T-helper 1 cell treated with Interleukin-12 subunit alpha and Interleukin-12 subunit beta and Interleukin-4 antibody, amounts not matched to agents 30 μg/mL and 1 μg/mL, for 36 hours (primary cell): ENCODE results near the gene CRTC1.
"Not testable (repeated sequence)": the region's sequence is repeated elsewhere in the genome, so short reads cannot be mapped to it uniquely, and the experiment has no call there.

ENCODE experiments used
- H3K27ac Mint-ChIP-seq: one replicate; pipeline ENCODE4 v1.8.0; 2021; ENCODE audit warnings: mild to moderate bottlenecking, mixed read lengths
- H3K27me3 Mint-ChIP-seq: one replicate; pipeline ENCODE4 v1.8.0; 2021; ENCODE audit warnings: low read depth, mixed read lengths
- H3K36me3 Mint-ChIP-seq: one replicate; pipeline ENCODE4 v1.8.0; 2021; ENCODE audit warnings: low read depth, mixed read lengths
- H3K4me1 Mint-ChIP-seq: one replicate; pipeline ENCODE4 v1.8.0; 2021; ENCODE audit warnings: low read depth, mixed read lengths
- H3K4me3 Mint-ChIP-seq: one replicate; pipeline ENCODE4 v1.8.0; 2021; ENCODE audit warnings: mild to moderate bottlenecking, moderate library complexity, mixed read lengths
- H3K9me3 Mint-ChIP-seq: one replicate; pipeline ENCODE4 v1.8.0; 2021; ENCODE audit warnings: mixed read lengths

Gene CRTC1

DNA sequence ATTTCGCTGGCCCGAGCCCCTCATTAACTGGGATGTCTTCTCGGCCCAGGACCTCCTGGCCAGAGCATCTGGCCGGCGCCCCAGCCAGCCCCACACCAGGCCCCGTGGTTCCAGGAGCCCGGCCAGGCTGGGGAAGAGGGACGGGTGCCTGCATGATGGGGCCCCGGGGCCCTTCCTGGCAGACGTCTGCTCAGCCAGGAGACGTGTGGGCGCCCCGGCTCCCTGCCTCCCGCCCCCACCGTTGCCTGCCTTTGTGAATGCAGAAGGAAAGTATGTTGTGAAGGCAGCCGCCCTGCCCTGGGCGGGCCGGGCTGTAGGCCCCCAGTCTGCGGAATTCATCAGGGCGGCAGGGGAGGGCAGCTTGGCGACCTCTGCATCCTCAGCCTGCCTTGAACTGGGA is 112.1 kb downstream of the CRTC1 start:
- H3K27me3 Mint-ChIP-seq, result peaks cover 55% of the 10 kb centered on the region
- H3K9me3 Mint-ChIP-seq, result no peaks in the 10 kb centered on the region

GRCh38 chr19:18796239-18796638 is 112.8 kb downstream of the CRTC1 start:
- H3K4me3 Mint-ChIP-seq, result no peak overlapping the region
- no peaks in the 10 kb centered on the region for H3K4me1 Mint-ChIP-seq
- no peak overlapping the region for H3K27ac Mint-ChIP-seq
- no peaks in the 10 kb centered on the region for H3K36me3 Mint-ChIP-seq
- H3K27me3 Mint-ChIP-seq, result peaks cover 49% of the 10 kb centered on the region
- no peaks in the 10 kb centered on the region for H3K9me3 Mint-ChIP-seq

More for the DNA sequence above, 112.1 kb downstream of the CRTC1 start:
- Mint-ChIP-seq H3K36me3 (no peaks in the 10 kb centered on the region), H3K4me3 (no peak overlapping the region), H3K27ac (no peak overlapping the region), H3K4me1 (no peaks in the 10 kb centered on the region)

DNA sequence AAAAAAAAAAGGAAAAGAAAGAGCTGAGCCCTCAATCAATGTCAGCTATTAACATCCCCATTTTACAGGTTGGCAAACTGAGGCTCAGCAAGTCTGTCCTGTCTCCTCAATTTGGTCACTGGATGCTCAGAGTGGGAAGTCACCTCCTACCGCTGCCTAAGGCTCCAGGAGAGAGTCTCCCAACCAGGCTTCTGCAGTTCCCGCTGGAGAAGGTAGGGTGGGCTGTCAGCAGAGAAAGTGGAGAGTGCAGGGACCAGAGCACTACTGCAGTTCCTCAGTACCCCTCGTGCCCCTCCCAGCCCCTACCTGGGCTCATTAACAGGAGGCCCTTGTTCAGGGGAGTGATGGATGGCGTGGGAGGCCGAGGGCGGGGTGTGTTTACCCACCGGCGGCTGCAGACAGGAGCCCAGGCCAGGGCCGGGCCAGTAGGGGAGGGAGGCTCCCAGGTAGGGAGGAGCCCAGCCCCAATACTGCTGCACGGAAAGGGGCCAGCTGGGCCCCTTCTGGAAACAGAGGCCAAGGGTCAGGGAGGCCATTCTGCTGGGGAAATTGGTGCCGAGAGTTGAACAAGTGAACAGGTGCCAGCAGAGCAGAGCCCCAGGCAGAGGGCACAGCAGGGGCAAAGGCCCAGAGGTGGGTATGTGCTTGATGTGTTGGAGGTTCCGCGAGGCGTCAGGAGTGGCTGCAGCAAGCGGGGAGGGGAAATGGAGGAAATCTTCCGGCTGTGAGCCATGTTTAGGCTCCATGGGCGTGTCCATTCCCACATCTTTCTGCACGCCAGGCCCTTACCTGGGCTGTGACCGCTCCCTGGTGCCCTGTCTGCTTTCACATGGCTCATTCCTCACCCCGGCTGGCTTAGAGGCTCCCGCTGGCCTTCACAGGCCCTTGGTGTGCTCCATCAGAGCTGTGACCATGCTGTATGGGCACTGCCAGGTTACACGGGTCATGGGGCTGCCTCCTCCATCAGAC is 115.2 kb downstream of the CRTC1 start:
- no peak overlapping the region for H3K4me3 Mint-ChIP-seq
- no peaks in the 10 kb centered on the region for H3K9me3 Mint-ChIP-seq
- H3K36me3 Mint-ChIP-seq, result no peaks in the 10 kb centered on the region
- no peaks in the 10 kb centered on the region for H3K4me1 Mint-ChIP-seq
- H3K27me3 Mint-ChIP-seq, result peaks cover 30% of the 10 kb centered on the region
- H3K27ac Mint-ChIP-seq, result no peak overlapping the region

DNA sequence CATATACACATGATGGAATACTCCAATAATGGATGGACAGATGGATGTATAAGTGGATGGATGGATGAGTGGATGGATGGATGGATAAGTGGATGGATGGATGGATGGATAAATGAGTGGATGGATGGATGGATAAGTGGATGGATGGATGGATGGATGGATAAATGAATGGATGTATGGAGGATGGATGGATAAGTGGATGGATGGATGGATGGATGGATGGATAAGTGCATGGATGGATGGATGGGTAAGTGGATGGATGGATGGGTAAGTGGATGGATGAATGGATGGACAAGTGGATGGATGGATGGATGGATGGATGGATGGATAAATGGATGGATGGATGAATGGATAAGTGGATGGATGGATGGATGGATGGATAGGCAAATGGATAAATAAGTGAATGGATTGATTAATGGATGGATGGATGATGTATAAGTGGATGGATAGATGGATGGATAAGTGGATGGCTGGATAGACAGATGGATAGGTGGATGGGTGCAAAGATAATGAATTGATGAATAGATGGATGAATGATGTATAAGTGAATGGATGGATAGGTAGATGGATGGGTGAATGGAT is 116.0 kb downstream of the CRTC1 start:
- Mint-ChIP-seq H3K27ac (no peak overlapping the region), H3K4me1 (no peaks in the 10 kb centered on the region), H3K4me3 (no peak overlapping the region), H3K27me3 (peaks cover 25% of the 10 kb centered on the region), H3K36me3 (no peaks in the 10 kb centered on the region), H3K9me3 (no peaks in the 10 kb centered on the region)

DNA sequence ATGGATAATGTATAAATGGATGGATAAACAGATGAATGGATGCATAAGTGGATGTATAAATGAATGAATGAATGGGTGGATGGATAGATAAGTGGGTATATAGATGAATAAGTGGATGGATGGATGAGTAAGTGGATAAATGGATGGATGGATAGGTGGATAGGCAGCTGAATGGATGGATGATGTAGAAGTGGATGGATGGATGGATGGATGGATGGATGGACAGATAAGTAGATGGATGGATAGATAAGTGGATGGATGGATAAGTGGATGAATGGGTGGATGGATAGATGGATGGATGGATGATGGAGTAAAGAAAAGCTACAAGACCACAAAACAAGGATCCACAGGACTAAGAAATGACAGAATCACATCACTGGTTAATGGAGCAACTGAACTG is 116.6 kb downstream of the CRTC1 start:
- H3K36me3 Mint-ChIP-seq, result no peaks in the 10 kb centered on the region
- H3K27me3 Mint-ChIP-seq, result peaks cover 20% of the 10 kb centered on the region
- H3K27ac Mint-ChIP-seq, result no peak overlapping the region
- no peak overlapping the region for H3K4me3 Mint-ChIP-seq
- H3K9me3 Mint-ChIP-seq, result no peaks in the 10 kb centered on the region
- no peaks in the 10 kb centered on the region for H3K4me1 Mint-ChIP-seq

- Mint-ChIP-seq H3K4me1 (no peaks in the 10 kb centered on the region), H3K36me3 (no peaks in the 10 kb centered on the region), H3K27ac (no peak overlapping the region), H3K9me3 (no peaks in the 10 kb centered on the region), H3K27me3 (peaks cover 20% of the 10 kb centered on the region), H3K4me3 (no peak overlapping the region)
These were observed 117.2 kb downstream of the CRTC1 start for GRCh38 chr19:18800636-18801035.

DNA sequence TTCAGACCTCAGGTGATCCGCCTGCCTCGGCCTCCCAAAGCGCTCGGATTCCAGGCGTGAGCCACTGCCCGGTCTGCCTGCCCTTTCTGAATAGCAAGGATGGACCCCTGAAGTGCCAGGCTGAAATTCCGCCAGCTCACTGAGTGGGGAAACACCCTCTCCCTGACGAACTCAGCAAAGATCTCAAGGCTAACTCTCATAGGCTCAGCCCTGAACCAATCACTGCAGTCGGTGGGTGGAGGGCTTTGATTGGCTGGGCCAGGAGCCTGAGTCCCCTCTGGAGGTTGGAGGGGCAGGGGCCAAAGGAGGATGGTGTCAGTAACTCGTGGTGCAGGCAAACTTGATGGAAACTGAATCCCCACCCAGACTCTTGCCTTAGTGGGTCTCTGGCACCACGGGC is 118.9 kb downstream of the CRTC1 start:
- H3K4me3 Mint-ChIP-seq, result no peak overlapping the region
- H3K27ac Mint-ChIP-seq, result no peak overlapping the region
- peaks cover 7% of the 10 kb centered on the region for H3K27me3 Mint-ChIP-seq
- no peaks in the 10 kb centered on the region for H3K4me1 Mint-ChIP-seq
- no peaks in the 10 kb centered on the region for H3K36me3 Mint-ChIP-seq
- no peaks in the 10 kb centered on the region for H3K9me3 Mint-ChIP-seq

DNA sequence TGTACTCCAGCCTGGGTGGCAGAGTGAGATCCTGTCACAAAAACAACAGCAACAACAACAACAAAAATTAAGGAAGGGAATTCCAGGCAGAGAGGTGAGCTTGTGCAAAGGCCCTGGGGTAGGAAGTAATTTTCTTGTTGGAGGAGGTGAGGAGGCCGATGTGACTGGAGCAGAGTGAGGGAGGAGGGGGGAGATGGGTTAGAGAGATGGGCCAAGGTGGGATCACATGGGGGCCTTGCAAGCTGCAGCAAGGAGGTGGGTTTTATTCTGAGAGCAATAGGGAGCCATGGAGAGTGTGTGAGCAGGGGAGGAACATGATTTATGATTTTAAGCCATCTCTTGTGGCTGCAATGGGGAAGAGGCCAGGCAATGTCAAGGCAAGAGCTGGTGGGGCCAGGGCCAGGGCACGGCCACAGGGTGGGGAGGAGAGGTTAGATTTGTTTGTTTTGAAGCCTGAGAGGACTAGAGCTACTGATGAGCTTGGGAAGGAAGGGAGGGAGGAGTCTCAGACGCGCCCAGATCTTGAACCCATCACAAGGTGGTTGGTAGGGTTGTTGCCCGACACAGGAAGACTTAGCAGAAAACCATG is 120.2 kb downstream of the CRTC1 start:
- no peaks in the 10 kb centered on the region for H3K9me3 Mint-ChIP-seq
- no peaks in the 10 kb centered on the region for H3K4me1 Mint-ChIP-seq
- no peaks in the 10 kb centered on the region for H3K36me3 Mint-ChIP-seq
- peaks cover 3% of the 10 kb centered on the region for H3K27me3 Mint-ChIP-seq
- no peak overlapping the region for H3K4me3 Mint-ChIP-seq
- H3K27ac Mint-ChIP-seq, result no peak overlapping the region

DNA sequence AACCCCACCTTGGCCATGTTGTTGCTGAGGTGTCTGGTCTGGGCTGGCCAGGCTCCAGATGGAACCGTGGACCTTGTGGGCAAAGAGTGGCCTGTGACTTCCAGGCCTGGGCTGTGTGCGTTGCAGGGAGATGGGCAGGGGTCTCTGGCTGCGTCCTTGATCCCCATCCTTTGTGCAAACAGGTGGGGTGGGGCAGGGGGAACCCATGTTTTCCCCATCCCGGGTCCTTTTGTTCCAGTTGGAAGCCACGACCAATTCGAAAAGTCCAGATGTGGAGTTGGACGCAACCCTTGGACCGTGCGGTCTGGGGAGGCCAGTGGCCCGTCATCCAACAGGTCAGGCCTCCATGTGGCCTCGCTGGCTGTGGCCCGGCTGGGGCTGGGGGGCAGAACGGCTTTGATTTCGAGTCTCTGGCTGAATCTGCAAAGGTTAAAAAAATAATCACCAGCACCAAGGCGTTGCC is 120.7 kb downstream of the CRTC1 start:
- H3K27me3 Mint-ChIP-seq, result peaks cover 3% of the 10 kb centered on the region
- H3K9me3 Mint-ChIP-seq, result no peaks in the 10 kb centered on the region
- H3K4me3 Mint-ChIP-seq, result no peak overlapping the region
- no peaks in the 10 kb centered on the region for H3K36me3 Mint-ChIP-seq
- H3K4me1 Mint-ChIP-seq, result no peaks in the 10 kb centered on the region
- H3K27ac Mint-ChIP-seq, result no peak overlapping the region

DNA sequence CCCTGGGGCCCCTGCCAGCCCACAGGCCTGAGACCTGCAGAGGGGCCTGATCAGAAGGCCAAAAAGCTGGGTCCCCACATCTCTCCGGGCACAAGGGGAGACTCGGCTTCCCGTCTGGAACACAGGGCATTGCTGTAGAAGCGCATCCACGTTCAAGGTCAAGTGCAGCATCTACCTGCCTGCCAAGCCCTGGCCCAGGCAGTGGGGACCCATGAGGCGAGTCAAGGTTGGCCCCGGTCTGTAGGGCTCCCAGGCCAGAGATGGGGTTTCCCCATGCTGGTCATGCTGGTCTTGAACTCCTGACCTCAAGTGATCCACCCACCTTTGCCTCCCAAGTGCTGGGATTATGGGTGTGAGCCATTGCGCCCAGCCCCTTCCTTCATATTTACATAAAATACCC is 121.2 kb downstream of the CRTC1 start:
- no peaks in the 10 kb centered on the region for H3K36me3 Mint-ChIP-seq

DNA sequence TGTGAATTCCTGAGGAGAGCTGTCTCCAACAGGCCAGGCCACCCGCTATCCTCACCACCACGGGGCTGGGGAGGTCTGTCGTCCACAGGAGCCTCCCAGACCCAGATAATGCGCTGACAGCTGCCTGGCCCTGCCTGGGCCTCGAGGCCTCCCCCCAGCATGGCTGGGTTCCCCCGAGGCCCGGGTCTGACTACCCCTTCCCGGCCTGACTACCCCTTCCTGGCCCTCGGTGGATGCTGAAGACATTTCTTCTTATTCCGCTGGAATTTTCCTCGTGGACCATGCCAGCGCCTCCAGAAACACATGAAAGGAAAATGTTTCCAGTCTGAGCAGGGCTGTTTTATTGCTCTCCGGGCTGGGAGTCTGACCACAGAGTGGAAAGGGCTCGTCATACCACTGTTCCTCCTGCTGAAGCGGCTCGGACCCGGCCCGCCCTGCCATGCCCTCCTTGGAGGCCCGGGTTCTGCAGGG is 124.4 kb downstream of the CRTC1 start:
- Mint-ChIP-seq H3K9me3 (no peaks in the 10 kb centered on the region), H3K4me3 (no peak overlapping the region), H3K36me3 (no peaks in the 10 kb centered on the region), H3K27ac (no peak overlapping the region), H3K27me3 (peaks cover 3% of the 10 kb centered on the region), H3K4me1 (peaks cover 2% of the 10 kb centered on the region)

More for the DNA sequence above, 121.2 kb downstream of the CRTC1 start:
- Mint-ChIP-seq H3K4me1 (peaks cover 2% of the 10 kb centered on the region), H3K4me3 (no peak overlapping the region), H3K9me3 (no peaks in the 10 kb centered on the region), H3K27ac (no peak overlapping the region), H3K27me3 (peaks cover 6% of the 10 kb centered on the region)

DNA sequence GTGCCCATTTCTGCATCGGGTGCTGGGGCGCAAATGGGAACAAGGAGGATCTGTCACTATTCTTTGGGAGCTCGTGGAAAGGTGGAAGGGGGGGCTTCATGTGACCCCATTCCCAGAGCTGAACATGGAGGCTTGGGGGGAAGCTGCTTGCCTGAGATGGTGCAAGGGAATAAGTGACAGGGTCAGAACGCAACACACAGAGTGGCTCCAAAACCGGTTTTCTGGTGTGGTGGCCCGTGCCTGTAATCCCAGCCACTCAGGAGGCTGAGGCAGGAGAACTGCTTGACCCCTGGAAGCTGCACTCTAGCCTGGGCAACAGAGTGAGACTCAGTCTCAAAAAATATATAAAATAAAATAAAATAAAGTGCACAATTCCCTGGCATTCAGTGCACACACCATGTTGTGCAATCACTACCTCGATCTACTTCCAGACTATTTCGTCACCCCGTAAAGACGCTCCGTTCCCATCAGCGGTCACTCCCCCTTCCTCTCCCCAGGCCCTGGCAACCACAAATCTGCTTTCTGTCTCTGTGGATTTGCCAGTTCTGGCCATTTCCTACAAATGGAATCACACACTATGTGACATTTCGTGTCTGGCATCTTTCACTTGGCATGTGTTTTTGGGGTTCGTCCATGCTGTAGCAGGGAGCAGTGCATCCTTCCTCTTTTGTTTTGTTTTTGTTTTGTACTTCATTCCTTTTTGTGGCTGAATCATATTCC is 125.8 kb downstream of the CRTC1 start:
- Mint-ChIP-seq H3K27me3 (peaks cover 3% of the 10 kb centered on the region), H3K36me3 (no peaks in the 10 kb centered on the region), H3K27ac (no peak overlapping the region), H3K4me3 (no peak overlapping the region), H3K4me1 (peaks cover 2% of the 10 kb centered on the region), H3K9me3 (no peaks in the 10 kb centered on the region)

- not testable (repeated sequence) for H3K9me3 Mint-ChIP-seq, H3K36me3 Mint-ChIP-seq, H3K27ac Mint-ChIP-seq, H3K4me3 Mint-ChIP-seq, H3K4me1 Mint-ChIP-seq, H3K27me3 Mint-ChIP-seq
These were observed 128.2 kb downstream of the CRTC1 start for GRCh38 chr19:18811638-18812037.

- no peak overlapping the region for H3K4me3 Mint-ChIP-seq
- H3K27ac Mint-ChIP-seq, result no peak overlapping the region
- peaks cover 3% of the 10 kb centered on the region for H3K27me3 Mint-ChIP-seq
- no peaks in the 10 kb centered on the region for H3K36me3 Mint-ChIP-seq
- H3K9me3 Mint-ChIP-seq, result no peaks in the 10 kb centered on the region
- peaks cover 2% of the 10 kb centered on the region for H3K4me1 Mint-ChIP-seq
These were observed 130.6 kb downstream of the CRTC1 start for GRCh38 chr19:18814063-18814462.
